HG03280 (cell line): ENCODE results near the gene ETV3.

Experiments used
- ATAC-seq: cut with Tn5 transposase; IDR thresholded peaks from one replicate; pipeline ENCODE4 v1.9.1; 2021; ENCODE audit warnings: mild to moderate bottlenecking, moderate library complexity; ENCODE audit not compliant: unreplicated experiment

Gene ETV3

GRCh38 chr1:157162345-157162744 lies 24.1 kb upstream of the ETV3 start:
- ATAC-seq, result no peak

GRCh38 chr1:157161901-157162300 lies 23.7 kb upstream of the ETV3 start:
- ATAC-seq, result no peak

- no peak for ATAC-seq
Observed at GRCh38 chr1:157158967-157159366, 20.8 kb upstream of the ETV3 start.

- no peak for ATAC-seq
Observed at GRCh38 chr1:157157501-157158190, 19.5 kb upstream of the ETV3 start.

GRCh38 chr1:157156058-157156541 lies 17.9 kb upstream of the ETV3 start:
- ATAC-seq, result peak; percentile 58

- ATAC-seq, result no peak
Observed at GRCh38 chr1:157155658-157156057, 17.5 kb upstream of the ETV3 start.

GRCh38 chr1:157154940-157155514 lies 16.8 kb upstream of the ETV3 start:
- ATAC-seq, result no peak

- ATAC-seq, result no peak
Observed at GRCh38 chr1:157154291-157154690, 16.1 kb upstream of the ETV3 start.

GRCh38 chr1:157153746-157154145 lies 15.6 kb upstream of the ETV3 start:
- ATAC-seq, result no peak

- ATAC-seq, result no peak
Observed at GRCh38 chr1:157152510-157152909, 14.3 kb upstream of the ETV3 start.

- no peak for ATAC-seq
Observed at GRCh38 chr1:157151506-157151905, 13.3 kb upstream of the ETV3 start.

GRCh38 chr1:157151073-157151472 lies 12.9 kb upstream of the ETV3 start:
- ATAC-seq, result no peak

- ATAC-seq, result no peak
Observed at GRCh38 chr1:157150631-157151030, 12.4 kb upstream of the ETV3 start.

- no peak for ATAC-seq
Observed at GRCh38 chr1:157147906-157148700, 9.9 kb upstream of the ETV3 start.

GRCh38 chr1:157147037-157147436 lies 8.8 kb upstream of the ETV3 start:
- no peak for ATAC-seq

- ATAC-seq, result no peak
Observed at GRCh38 chr1:157146244-157146643, 8.0 kb upstream of the ETV3 start.

GRCh38 chr1:157145076-157145475 lies 6.9 kb upstream of the ETV3 start:
- no peak for ATAC-seq

GRCh38 chr1:157144509-157144908 lies 6.3 kb upstream of the ETV3 start:
- no peak for ATAC-seq

GRCh38 chr1:157142765-157143423 lies 4.7 kb upstream of the ETV3 start:
- ATAC-seq, result no peak

- ATAC-seq, result no peak
Observed at GRCh38 chr1:157142201-157142600, 4.0 kb upstream of the ETV3 start.

- ATAC-seq, result no peak
Observed at GRCh38 chr1:157141212-157141855, 3.1 kb upstream of the ETV3 start.
